HEK293 (cell line): ENCODE data around the gene SLC30A7.

Source experiments
- CTCF ChIA-PET: fragments of 350-600 bp; formaldehyde crosslinking; extraction: SDS; loops from one replicate; lab custom pipeline; 2021; ENCODE audit warnings: antibody characterized with exemption; lab: Yijun Ruan, JAX
- POLR2A ChIA-PET: fragments of 300-600 bp; formaldehyde crosslinking; extraction: SDS; loops from one replicate; lab custom pipeline; 2020; ENCODE audit warnings: antibody characterized with exemption, inconsistent platforms; lab: Yijun Ruan, JAX
- H3K27ac ChIP-seq: fragments of 200-500 bp; sonication (Bioruptor generic); 2 replicates; pipeline ENCODE4 v1.5.1; 2014; ENCODE audit warnings: low read depth, low read length, control low read depth, inconsistent platforms; ENCODE audit errors: extremely low read depth
- H3K36me3 ChIP-seq, 2 experiments: fragments of 200-500 bp in 1 of 2; sonication (Bioruptor generic) in 1 of 2; 1 replicate in 1 of 2; 2 replicates in 1 of 2; pipeline ENCODE4 v1.5.1; 2014 to 2017; ENCODE audit warnings: inconsistent platforms in 2 of 2, low read length in 2 of 2; ENCODE audit not compliant: control insufficient read depth in 2 of 2, insufficient read depth in 1 of 2
- H3K4me1 ChIP-seq: fragments of 200-500 bp; sonication (Bioruptor generic); 2 replicates; pipeline ENCODE4 v1.5.1; 2014; ENCODE audit warnings: mild to moderate bottlenecking, low read length, inconsistent platforms; ENCODE audit not compliant: control insufficient read depth, insufficient read depth
- H3K4me3 ChIP-seq: 2 replicates; pipeline ENCODE4 v1.5.1; 2011; ENCODE audit warnings: low read depth, mild to moderate bottlenecking, control low read depth, low read length, moderate library complexity
- H3K9me3 ChIP-seq: fragments of 200-500 bp; sonication (Bioruptor generic); 2 replicates; pipeline ENCODE4 v1.5.1; 2014; ENCODE audit warnings: low read depth, low read length, inconsistent platforms; ENCODE audit not compliant: control insufficient read depth, insufficient read depth
- BCL11B ChIP-seq: fragments of 450-650 bp; formaldehyde crosslinking; IDR thresholded peaks from 2 replicates; pipeline ENCODE4 v1.5.1; 2016; ENCODE audit warnings: low read depth, missing biosample characterization, missing genetic modification characterization
- GLI2 ChIP-seq: fragments of 450-650 bp; formaldehyde crosslinking; IDR thresholded peaks from 2 replicates; pipeline ENCODE4; 2017; ENCODE audit warnings: missing biosample characterization, missing genetic modification characterization, low read depth, borderline replicate concordance
- IKZF3 ChIP-seq: fragments of 450-650 bp; IDR thresholded peaks from 2 replicates; pipeline ENCODE4 v1.5.0; 2018; ENCODE audit warnings: missing biosample characterization, mild to moderate bottlenecking, missing genetic modification characterization, moderate library complexity
- KLF1 ChIP-seq: fragments of 450-650 bp; formaldehyde crosslinking; IDR thresholded peaks from 2 replicates; pipeline ENCODE4 v1.5.1; 2016; ENCODE audit warnings: missing biosample characterization, missing genetic modification characterization
- SP3 ChIP-seq: fragments of 450-650 bp; formaldehyde crosslinking; IDR thresholded peaks from 2 replicates; pipeline ENCODE4 v1.5.1; 2016; ENCODE audit warnings: missing biosample characterization, missing genetic modification characterization
- SP7 ChIP-seq: fragments of 450-650 bp; formaldehyde crosslinking; IDR thresholded peaks from 2 replicates; pipeline ENCODE4 v1.5.1; 2016; ENCODE audit warnings: missing biosample characterization, missing genetic modification characterization
- ZNF112 ChIP-seq: fragments of 450-650 bp; formaldehyde crosslinking; IDR thresholded peaks from 2 replicates; pipeline ENCODE4 v1.5.0; 2017; ENCODE audit warnings: missing biosample characterization, missing genetic modification characterization
- ZNF132 ChIP-seq: fragments of 450-650 bp; formaldehyde crosslinking; IDR thresholded peaks from 2 replicates; pipeline ENCODE4 v1.5.1; 2017; ENCODE audit warnings: missing biosample characterization, missing genetic modification characterization, borderline replicate concordance
- ZNF155 ChIP-seq: fragments of 450-650 bp; formaldehyde crosslinking; IDR thresholded peaks from 2 replicates; pipeline ENCODE4 v1.5.1; 2016; ENCODE audit warnings: missing biosample characterization, missing genetic modification characterization
- ZNF157 ChIP-seq: fragments of 450-650 bp; formaldehyde crosslinking; IDR thresholded peaks from 2 replicates; pipeline ENCODE4 v1.5.1; 2016; ENCODE audit warnings: missing biosample characterization, missing genetic modification characterization
- ZNF174 ChIP-seq: fragments of 450-650 bp; formaldehyde crosslinking; IDR thresholded peaks from 2 replicates; pipeline ENCODE4 v1.5.0; 2017; ENCODE audit warnings: missing biosample characterization, mild to moderate bottlenecking, missing genetic modification characterization
- ZNF23 ChIP-seq: fragments of 450-650 bp; formaldehyde crosslinking; IDR thresholded peaks from 2 replicates; pipeline ENCODE4 v1.5.1; 2016; ENCODE audit warnings: missing biosample characterization, missing genetic modification characterization, borderline replicate concordance
- ZNF248 ChIP-seq: fragments of 450-650 bp; formaldehyde crosslinking; IDR thresholded peaks from 2 replicates; pipeline ENCODE4 v1.5.1; 2017; ENCODE audit warnings: missing biosample characterization, missing genetic modification characterization
- ZNF335 ChIP-seq: fragments of 450-650 bp; formaldehyde crosslinking; conservative IDR thresholded peaks from 2 replicates; pipeline ENCODE4 v1.5.1; 2016; ENCODE audit warnings: missing biosample characterization, missing genetic modification characterization
- ZNF366 ChIP-seq: fragments of 450-650 bp; formaldehyde crosslinking; conservative IDR thresholded peaks from 2 replicates; pipeline ENCODE4 v1.5.1; 2016; ENCODE audit warnings: missing biosample characterization, missing genetic modification characterization
- ZNF404 ChIP-seq: fragments of 450-650 bp; formaldehyde crosslinking; IDR thresholded peaks from 2 replicates; pipeline ENCODE4 v1.5.1; 2017; ENCODE audit warnings: missing biosample characterization, missing genetic modification characterization
- ZNF433 ChIP-seq: fragments of 450-650 bp; formaldehyde crosslinking; IDR thresholded peaks from 2 replicates; pipeline ENCODE4 v1.5.1; 2016; ENCODE audit warnings: missing biosample characterization, missing genetic modification characterization, low read depth
- ZNF48 ChIP-seq: fragments of 450-650 bp; formaldehyde crosslinking; IDR thresholded peaks from 2 replicates; pipeline ENCODE4 v1.5.1; 2016; ENCODE audit warnings: missing biosample characterization, missing genetic modification characterization
- ZNF561 ChIP-seq: fragments of 450-650 bp; IDR thresholded peaks from 2 replicates; pipeline ENCODE4 v1.5.1; 2018; ENCODE audit warnings: missing biosample characterization, missing genetic modification characterization, borderline replicate concordance
- ZNF585B ChIP-seq: fragments of 450-650 bp; formaldehyde crosslinking; IDR thresholded peaks from 2 replicates; pipeline ENCODE4 v1.5.1; 2016; ENCODE audit warnings: missing biosample characterization, missing genetic modification characterization
- ZNF837 ChIP-seq: fragments of 450-650 bp; formaldehyde crosslinking; IDR thresholded peaks from 2 replicates; pipeline ENCODE4 v1.5.1; 2016; ENCODE audit warnings: missing biosample characterization, missing genetic modification characterization
- ZNF843 ChIP-seq: fragments of 450-650 bp; formaldehyde crosslinking; IDR thresholded peaks from 2 replicates; pipeline ENCODE4 v1.5.1; 2016; ENCODE audit warnings: missing biosample characterization, missing genetic modification characterization
- TF ChIP-seq, protein P1 (sequence below): fragments of 450-650 bp; formaldehyde crosslinking; IDR thresholded peaks from 2 replicates; pipeline ENCODE4 v1.5.1; 2017; ENCODE audit warnings: missing biosample characterization, missing genetic modification characterization
- TF ChIP-seq, protein P2 (sequence below): sonication (generic); formaldehyde crosslinking; IDR thresholded peaks from 2 replicates; pipeline ENCODE4 v1.8.1; 2022; ENCODE audit warnings: mild to moderate bottlenecking, moderate library complexity, missing genetic modification reagents
- TF ChIP-seq, protein P3 (sequence below): fragments of 450-650 bp; formaldehyde crosslinking; IDR thresholded peaks from 2 replicates; pipeline ENCODE4 v1.5.1; 2016; ENCODE audit warnings: missing biosample characterization, missing genetic modification characterization, borderline replicate concordance
- TF ChIP-seq, protein P4 (sequence below): fragments of 450-650 bp; IDR thresholded peaks from 2 replicates; pipeline ENCODE4 v1.5.1; 2018; ENCODE audit warnings: missing biosample characterization, mild to moderate bottlenecking, missing genetic modification characterization
- TF ChIP-seq, protein P5 (sequence below): fragments of 450-650 bp; formaldehyde crosslinking; conservative IDR thresholded peaks from 2 replicates; pipeline ENCODE4 v1.5.1; 2016; ENCODE audit warnings: low read depth, missing biosample characterization, missing genetic modification characterization

SLC30A7 gene

DNA sequence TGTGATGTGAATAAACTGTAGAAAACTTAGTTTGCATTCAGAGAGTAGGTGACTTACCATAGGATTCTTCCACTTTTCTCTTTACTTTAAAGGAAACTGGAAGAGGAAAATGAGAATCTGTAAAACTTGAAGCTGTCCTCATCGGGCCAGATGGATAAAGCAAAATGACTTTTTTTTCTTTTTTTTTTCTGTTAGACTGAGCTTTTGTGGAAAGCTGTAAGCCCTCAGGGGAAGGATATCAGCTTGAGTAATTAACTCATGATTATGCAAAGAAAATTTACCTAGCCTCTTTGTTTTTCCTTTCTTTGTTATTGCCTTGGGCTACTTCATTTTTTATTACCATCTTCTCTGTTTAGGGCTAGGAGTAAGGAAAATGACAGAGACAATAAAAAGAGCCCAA is 76.3 kb downstream of the SLC30A7 start:
- Histone ChIP-seq H3K9me3 (no peaks in the 10 kb centered on the region), H3K4me3 (no peak overlapping the region), H3K36me3 (peaks cover 0 to 29% of the 10 kb centered on the region in 2 experiments; a peak in 2 of 3 replicates), H3K4me1 (no peaks in the 10 kb centered on the region; the same call in none of the 2 replicates), H3K27ac (no peak overlapping the region)
- ChIA-PET POLR2A (no interaction called here), CTCF (interaction anchor here (0.6 kb wide), 1 partner anchor 14 kb away, joined by 3 read pairs; no protein-coding TSS in a partner anchor)
- TF ChIP-seq GLI2 (tag by site-specific recombination) (no peak), ZNF112 (tag by site-specific recombination) (no peak), ZNF843 (tag by site-specific recombination) (no peak), ZNF561 (tag by site-specific recombination) (no peak), IKZF3 (tag by site-specific recombination) (no peak)
- TF ChIP-seq, protein P1, sequence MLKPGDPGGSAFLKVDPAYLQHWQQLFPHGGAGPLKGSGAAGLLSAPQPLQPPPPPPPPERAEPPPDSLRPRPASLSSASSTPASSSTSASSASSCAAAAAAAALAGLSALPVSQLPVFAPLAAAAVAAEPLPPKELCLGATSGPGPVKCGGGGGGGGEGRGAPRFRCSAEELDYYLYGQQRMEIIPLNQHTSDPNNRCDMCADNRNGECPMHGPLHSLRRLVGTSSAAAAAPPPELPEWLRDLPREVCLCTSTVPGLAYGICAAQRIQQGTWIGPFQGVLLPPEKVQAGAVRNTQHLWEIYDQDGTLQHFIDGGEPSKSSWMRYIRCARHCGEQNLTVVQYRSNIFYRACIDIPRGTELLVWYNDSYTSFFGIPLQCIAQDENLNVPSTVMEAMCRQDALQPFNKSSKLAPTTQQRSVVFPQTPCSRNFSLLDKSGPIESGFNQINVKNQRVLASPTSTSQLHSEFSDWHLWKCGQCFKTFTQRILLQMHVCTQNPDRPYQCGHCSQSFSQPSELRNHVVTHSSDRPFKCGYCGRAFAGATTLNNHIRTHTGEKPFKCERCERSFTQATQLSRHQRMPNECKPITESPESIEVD (tag by site-specific recombination): peak; percentile 76
- TF ChIP-seq, protein P2, sequence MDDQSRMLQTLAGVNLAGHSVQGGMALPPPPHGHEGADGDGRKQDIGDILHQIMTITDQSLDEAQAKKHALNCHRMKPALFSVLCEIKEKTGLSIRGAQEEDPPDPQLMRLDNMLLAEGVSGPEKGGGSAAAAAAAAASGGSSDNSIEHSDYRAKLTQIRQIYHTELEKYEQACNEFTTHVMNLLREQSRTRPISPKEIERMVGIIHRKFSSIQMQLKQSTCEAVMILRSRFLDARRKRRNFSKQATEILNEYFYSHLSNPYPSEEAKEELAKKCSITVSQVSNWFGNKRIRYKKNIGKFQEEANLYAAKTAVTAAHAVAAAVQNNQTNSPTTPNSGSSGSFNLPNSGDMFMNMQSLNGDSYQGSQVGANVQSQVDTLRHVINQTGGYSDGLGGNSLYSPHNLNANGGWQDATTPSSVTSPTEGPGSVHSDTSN (CRISPR knock-in tag): no peak
- TF ChIP-seq, protein P3, sequence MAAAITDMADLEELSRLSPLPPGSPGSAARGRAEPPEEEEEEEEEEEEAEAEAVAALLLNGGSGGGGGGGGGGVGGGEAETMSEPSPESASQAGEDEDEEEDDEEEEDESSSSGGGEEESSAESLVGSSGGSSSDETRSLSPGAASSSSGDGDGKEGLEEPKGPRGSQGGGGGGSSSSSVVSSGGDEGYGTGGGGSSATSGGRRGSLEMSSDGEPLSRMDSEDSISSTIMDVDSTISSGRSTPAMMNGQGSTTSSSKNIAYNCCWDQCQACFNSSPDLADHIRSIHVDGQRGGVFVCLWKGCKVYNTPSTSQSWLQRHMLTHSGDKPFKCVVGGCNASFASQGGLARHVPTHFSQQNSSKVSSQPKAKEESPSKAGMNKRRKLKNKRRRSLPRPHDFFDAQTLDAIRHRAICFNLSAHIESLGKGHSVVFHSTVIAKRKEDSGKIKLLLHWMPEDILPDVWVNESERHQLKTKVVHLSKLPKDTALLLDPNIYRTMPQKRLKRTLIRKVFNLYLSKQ: no peak

DNA sequence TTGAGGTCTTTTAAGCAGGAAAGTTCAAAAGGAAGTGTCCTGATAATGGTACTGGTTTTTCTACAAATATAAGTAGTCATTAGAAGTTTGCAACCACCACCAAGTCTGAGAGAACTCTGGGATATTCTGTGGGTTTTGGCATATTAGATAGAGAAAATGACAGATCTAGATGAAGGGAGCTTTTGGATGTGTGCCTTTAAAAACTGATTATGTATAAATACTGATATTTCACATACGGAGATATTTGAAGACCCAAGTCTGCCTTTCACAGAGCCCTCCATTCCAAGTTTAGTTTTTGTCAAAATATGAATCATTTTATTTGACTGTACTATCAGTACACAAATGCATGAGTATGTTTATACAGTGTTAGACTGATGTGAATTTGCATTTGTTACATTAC is 81.0 kb downstream of the SLC30A7 start:
- ChIA-PET POLR2A (interaction anchor here (0.6 kb wide), 1 partner anchor 54 kb away, joined by 4 read pairs; no protein-coding TSS in a partner anchor), CTCF (no interaction called here)
- Histone ChIP-seq H3K36me3 (peaks cover 0 to 28% of the 10 kb centered on the region in 2 experiments; a peak in 2 of 3 replicates), H3K4me1 (no peaks in the 10 kb centered on the region; the same call in none of the 2 replicates), H3K4me3 (no peak overlapping the region), H3K9me3 (no peaks in the 10 kb centered on the region), H3K27ac (no peak overlapping the region)
- TF ChIP-seq ZNF23 (tag by site-specific recombination) (no peak), ZNF837 (tag by site-specific recombination) (no peak), ZNF366 (tag by site-specific recombination) (no peak), ZNF48 (tag by site-specific recombination) (no peak), ZNF585B (tag by site-specific recombination) (no peak), ZNF157 (no peak), SP3 (tag by site-specific recombination) (no peak), ZNF404 (tag by site-specific recombination) (no peak), ZNF335 (tag by site-specific recombination) (no peak), SP7 (tag by site-specific recombination) (no peak), BCL11B (tag by site-specific recombination) (no peak), ZNF433 (no peak), KLF1 (no peak), ZNF248 (tag by site-specific recombination) (no peak), ZNF174 (no peak), ZNF155 (tag by site-specific recombination) (no peak), ZNF132 (tag by site-specific recombination) (no peak)
- TF ChIP-seq, protein P4, sequence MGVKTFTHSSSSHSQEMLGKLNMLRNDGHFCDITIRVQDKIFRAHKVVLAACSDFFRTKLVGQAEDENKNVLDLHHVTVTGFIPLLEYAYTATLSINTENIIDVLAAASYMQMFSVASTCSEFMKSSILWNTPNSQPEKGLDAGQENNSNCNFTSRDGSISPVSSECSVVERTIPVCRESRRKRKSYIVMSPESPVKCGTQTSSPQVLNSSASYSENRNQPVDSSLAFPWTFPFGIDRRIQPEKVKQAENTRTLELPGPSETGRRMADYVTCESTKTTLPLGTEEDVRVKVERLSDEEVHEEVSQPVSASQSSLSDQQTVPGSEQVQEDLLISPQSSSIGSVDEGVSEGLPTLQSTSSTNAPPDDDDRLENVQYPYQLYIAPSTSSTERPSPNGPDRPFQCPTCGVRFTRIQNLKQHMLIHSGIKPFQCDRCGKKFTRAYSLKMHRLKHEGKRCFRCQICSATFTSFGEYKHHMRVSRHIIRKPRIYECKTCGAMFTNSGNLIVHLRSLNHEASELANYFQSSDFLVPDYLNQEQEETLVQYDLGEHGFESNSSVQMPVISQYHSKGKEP (tag by site-specific recombination): no peak
- TF ChIP-seq, protein P5, sequence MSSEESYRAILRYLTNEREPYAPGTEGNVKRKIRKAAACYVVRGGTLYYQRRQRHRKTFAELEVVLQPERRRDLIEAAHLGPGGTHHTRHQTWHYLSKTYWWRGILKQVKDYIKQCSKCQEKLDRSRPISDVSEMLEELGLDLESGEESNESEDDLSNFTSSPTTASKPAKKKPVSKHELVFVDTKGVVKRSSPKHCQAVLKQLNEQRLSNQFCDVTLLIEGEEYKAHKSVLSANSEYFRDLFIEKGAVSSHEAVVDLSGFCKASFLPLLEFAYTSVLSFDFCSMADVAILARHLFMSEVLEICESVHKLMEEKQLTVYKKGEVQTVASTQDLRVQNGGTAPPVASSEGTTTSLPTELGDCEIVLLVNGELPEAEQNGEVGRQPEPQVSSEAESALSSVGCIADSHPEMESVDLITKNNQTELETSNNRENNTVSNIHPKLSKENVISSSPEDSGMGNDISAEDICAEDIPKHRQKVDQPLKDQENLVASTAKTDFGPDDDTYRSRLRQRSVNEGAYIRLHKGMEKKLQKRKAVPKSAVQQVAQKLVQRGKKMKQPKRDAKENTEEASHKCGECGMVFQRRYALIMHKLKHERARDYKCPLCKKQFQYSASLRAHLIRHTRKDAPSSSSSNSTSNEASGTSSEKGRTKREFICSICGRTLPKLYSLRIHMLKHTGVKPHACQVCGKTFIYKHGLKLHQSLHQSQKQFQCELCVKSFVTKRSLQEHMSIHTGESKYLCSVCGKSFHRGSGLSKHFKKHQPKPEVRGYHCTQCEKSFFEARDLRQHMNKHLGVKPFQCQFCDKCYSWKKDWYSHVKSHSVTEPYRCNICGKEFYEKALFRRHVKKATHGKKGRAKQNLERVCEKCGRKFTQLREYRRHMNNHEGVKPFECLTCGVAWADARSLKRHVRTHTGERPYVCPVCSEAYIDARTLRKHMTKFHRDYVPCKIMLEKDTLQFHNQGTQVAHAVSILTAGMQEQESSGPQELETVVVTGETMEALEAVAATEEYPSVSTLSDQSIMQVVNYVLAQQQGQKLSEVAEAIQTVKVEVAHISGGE (tag by site-specific recombination): no peak
